HG02870 (cell line): ENCODE measurements around the gene TTPAL.

ENCODE experiments used
- ATAC-seq: cut with Tn5 transposase; IDR thresholded peaks from one replicate; pipeline ENCODE4 v1.9.1; 2021; ENCODE audit warnings: mild to moderate bottlenecking, moderate library complexity; ENCODE audit not compliant: unreplicated experiment

TTPAL gene, protein sequence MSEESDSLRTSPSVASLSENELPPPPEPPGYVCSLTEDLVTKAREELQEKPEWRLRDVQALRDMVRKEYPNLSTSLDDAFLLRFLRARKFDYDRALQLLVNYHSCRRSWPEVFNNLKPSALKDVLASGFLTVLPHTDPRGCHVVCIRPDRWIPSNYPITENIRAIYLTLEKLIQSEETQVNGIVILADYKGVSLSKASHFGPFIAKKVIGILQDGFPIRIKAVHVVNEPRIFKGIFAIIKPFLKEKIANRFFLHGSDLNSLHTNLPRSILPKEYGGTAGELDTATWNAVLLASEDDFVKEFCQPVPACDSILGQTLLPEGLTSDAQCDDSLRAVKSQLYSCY

DNA sequence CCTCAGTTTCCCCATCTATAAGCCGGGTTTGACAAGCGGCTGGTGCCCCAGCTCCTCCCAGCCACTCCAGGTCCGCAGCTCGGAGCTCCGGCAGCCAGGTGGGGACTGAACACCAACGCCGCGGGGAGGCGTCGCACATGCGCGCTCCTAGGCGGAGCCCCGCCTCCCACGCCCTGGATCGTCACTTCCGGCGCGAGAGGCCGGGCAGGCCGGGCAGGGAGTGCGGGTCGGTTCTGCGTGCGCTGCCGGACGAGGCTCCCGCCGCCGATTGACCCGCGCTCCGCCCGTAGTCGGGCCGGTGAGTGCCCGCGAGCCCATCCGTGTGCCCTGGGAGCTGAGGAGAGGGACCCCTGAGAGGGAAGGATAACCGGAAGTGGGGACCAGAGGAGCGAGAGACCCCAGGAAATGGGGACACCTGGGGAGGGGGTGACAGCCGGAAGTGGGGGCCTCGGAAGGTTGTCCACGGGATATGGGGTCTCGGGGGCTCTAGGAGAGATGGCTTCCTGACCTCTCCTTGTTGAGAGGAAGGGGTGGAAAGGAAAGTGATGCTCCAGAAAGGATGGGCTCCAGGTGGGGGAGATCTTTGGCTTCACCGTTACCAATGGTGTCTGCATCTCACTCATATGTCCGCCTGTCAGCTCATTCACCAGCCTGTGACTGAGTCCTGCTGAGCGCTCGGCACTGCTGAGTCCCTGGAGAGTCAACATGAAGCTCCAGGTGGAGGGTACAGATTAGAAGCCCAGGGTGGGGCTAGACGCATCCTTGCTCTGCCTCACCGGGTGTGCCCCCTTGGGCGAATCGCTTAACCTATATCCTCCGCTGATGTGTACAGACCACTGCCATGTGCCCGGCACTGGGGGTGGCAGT lies at the start of gene TTPAL:
Gene TTPAL, plus strand, starts transcription at position 181 of the 867 bp plus-strand sequence. CDS start 4,126 bp downstream, outside the sequence.
- ATAC-seq, result peak; percentile 91

GRCh38 chr20:44425923-44426322 lies 49.8 kb upstream of the TTPAL start:
- no peak for ATAC-seq

DNA sequence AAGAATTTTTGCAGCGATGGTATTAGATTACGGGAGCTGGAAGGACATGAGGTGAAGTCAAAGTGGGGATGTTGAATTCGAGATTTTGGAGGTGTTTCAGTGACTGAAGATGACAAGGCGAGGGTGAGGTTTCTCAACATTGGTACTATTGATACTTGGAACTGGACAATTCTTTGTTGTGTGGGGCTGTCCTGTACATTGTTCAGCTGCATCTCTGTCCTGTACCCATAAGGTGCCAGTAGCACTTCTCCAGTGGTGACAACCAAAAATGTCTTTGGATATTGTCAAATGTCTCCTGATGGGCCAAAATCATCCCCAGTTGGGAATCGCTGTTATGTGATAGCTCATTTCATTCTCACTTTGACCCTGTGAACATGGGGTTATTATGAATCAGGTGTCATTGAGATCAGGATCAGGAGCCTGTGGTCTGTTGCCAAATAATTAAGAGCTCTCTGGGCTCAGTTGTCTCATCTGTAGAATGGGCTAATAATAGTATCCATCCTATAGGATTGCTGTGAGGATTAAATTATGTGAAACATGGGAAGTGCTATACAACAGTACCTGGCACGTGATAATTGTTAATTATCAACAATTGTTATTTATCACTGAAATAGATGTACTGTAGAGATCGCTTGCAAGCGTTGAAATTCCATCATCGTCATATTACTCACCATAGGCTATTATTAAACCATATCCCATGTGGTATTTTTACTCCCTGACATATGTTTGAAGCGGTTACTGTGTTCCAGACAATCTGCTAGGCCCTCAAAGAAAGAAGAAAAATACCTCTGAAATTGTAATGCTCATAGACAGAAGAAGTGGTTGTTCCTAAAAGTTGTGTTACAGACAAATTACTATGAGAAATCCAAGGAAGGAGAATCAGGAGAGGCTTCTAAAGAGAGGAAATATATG lies 48.5 kb upstream of the TTPAL start:
- ATAC-seq, result no peak

GRCh38 chr20:44427804-44428173 lies 47.9 kb upstream of the TTPAL start:
- ATAC-seq, result no peak

DNA sequence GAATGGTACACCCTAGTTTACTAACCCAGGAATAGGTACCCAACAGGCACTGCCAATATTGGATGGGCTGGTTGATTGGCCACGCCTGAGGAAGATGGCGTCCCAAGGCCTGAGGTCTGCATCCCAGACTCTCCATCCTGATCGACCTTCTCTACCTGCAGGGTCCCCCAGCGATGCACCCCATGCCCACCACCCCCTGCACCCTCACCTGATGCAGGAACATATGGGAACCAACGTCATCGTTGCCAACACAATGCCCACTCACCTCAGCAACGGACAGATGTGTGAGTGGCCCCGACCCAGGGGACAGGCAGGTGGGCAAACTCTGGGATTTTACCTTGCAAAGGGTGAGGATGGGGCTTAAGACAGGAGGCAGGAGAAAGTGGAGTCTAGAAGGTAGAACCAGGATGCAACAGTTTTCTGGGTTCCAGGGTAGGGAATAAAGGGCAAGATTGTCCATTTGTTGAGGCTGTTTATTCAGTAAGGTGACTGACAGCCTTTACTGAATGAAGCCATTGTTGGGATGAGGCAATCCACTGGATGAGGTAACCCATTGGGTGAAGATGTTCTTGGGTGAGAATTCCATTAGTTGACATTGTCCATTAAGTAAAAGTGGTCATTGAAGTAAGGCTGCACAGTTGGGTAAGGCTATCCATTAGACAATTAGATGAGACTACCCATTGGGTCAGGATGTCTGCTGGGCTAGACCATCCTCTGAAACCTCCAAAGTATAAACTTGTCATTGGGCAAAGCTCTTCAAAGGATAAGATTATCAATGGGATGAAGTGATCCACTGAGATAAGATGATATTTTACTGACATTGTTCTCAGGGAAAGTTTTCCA lies 47.3 kb upstream of the TTPAL start:
- ATAC-seq, result no peak

DNA sequence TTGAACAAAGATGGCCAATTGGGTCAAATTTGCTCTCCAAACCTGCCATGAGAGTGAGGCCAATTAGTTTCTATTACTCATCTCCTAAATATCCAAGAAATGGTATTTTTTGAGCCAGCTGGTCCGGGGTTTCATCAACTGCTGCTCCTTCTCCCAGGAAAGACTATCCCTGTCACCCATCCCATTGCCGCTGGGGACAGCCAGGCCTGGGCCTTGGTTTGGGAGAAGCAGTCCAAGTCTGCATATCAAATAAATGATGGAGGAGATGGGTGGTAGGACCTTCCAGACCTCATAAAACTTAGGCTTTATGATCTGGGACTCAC lies 46.7 kb upstream of the TTPAL start:
- ATAC-seq, result no peak

DNA sequence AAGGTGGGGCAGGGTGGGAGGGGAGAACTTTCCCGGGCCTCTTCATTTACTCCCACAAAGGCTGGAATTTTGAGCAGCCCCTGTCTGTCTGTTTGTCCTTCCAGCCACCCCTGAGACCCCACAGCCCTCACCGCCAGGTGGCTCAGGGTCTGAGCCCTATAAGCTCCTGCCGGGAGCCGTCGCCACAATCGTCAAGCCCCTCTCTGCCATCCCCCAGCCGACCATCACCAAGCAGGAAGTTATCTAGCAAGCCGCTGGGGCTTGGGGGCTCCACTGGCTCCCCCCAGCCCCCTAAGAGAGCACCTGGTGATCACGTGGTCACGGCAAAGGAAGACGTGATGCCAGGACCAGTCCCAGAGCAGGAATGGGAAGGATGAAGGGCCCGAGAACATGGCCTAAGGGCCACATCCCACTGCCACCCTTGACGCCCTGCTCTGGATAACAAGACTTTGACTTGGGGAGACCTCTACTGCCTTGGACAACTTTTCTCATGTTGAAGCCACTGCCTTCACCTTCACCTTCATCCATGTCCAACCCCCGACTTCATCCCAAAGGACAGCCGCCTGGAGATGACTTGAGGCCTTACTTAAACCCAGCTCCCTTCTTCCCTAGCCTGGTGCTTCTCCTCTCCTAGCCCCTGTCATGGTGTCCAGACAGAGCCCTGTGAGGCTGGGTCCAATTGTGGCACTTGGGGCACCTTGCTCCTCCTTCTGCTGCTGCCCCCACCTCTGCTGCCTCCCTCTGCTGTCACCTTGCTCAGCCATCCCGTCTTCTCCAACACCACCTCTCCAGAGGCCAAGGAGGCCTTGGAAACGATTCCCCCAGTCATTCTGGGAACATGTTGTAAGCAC lies 46.0 kb upstream of the TTPAL start:
- ATAC-seq, result no peak

DNA sequence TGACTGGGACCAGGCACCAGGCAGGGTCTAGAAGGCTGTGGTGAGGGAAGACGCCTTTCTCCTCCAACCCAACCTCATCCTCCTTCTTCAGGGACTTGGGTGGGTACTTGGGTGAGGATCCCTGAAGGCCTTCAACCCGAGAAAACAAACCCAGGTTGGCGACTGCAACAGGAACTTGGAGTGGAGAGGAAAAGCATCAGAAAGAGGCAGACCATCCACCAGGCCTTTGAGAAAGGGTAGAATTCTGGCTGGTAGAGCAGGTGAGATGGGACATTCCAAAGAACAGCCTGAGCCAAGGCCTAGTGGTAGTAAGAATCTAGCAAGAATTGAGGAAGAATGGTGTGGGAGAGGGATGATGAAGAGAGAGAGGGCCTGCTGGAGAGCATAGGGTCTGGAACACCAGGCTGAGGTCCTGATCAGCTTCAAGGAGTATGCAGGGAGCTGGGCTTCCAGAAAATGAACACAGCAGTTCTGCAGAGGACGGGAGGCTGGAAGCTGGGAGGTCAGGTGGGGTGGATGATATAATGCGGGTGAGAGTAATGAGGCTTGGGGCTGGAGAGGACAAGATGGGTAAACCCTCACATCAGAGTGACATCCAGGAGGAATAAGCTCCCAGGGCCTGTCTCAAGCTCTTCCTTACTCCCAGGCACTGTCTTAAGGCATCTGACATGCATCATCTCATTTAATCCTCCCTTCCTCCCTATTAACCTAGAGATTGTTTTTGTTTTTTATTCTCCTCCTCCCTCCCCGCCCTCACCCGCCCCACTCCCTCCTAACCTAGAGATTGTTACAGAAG lies 45.2 kb upstream of the TTPAL start:
- ATAC-seq, result no peak

DNA sequence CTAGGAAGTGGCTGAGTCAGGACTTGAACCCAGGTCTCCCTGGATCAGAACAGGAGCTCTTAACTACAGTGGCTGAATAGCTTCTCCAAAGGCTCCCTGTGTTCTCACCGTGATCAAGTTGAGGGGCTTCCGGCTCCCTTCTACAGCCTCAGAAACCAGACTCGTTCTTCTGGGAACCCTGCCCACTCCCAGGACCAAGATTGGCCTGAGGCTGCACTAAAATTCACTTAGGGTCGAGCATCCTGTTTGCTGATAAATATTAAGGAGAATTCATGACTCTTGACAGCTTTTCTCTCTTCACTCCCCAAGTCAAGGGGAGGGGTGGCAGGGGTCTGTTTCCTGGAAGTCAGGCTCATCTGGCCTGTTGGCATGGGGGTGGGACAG lies 44.6 kb upstream of the TTPAL start:
- no peak for ATAC-seq

DNA sequence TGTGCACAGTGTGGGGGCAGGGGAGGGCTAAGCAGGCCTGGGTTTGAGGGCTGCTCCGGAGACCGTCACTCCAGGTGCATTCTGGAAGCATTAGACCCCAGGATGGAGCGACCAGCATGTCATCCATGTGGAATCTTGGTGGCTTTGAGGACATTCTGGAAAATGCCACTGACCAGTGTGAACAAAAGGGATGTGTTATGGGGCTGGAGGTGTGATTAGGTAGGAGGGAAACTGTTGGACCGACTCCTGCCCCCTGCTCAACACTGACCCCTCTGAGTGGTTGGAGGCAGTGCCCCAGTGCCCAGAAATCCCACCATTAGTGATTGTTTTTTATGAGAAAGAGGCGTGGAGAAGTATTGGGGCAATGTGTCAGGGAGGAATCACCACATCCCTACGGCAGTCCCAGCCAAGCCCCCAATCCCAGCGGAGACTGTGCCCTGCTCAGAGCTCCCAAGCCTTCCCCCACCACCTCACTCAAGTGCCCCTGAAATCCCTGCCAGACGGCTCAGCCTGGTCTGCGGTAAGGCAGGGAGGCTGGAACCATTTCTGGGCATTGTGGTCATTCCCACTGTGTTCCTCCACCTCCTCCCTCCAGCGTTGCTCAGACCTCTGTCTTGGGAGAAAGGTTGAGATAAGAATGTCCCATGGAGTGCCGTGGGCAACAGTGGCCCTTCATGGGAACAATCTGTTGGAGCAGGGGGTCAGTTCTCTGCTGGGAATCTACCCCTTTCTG lies 44.0 kb upstream of the TTPAL start:
- ATAC-seq, result no peak

GRCh38 chr20:44432618-44433577 lies 42.8 kb upstream of the TTPAL start:
- ATAC-seq, result no peak

GRCh38 chr20:44433751-44434538 lies 41.7 kb upstream of the TTPAL start:
- no peak for ATAC-seq

GRCh38 chr20:44435630-44436335 lies 39.9 kb upstream of the TTPAL start:
- no peak for ATAC-seq

DNA sequence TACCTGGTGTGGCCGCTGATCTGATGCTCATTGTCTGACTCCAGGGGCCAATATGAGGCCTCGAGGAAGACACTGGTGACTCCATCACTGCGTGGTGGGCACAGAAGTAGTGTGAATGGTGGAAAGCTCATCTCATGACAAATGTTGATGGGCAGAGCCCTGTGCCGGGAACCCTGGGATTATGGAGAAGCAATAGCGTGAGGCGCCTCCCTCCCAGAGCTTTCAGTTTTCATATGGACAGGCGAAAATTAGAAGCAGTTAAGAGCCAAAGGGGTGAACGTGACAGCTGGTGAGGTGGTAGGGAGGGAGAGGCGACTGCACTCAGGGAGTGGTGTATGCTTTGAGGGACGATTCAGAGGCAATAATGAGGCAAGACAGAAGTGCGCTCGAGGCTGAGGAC lies 39.3 kb upstream of the TTPAL start:
- no peak for ATAC-seq

DNA sequence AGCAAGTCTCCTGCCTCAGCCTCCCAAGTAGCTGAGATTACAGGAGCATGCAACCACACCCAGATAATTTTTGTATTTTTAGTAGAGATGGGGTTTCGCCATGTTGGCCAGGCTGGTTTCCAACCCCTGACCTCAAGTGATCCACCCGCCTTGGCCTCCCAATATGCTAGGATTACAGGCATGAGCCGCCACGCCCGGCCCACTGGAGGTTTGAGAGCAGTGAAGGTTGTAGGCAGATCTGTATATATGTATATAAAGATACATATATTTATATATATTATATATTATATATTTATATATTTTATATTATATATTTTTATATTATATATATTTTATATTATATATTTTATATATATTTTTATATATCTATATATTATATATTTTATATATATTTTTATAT lies 38.2 kb upstream of the TTPAL start:
- no peak for ATAC-seq

DNA sequence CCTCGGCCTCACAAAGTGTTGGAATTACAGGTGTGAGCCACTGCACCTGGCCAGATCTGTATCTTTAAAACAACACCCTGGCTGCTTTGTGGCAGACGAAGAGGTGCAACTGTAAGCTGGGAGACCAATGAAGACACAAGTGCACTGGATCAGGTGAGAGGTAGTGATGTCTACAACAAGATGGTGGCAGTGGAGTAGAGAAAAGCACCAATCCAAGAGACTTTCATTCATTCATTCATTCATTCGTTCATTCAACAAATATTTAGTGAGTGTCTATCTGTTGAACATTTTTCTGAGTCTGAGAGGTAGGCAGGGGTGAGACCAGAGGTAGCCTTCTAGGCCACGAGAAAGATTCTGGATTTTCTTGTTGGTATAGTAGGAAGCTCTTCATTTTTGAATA lies 36.9 kb upstream of the TTPAL start:
- ATAC-seq, result no peak
